HG03442 (cell line): ENCODE data around the gene ZNF580.
A peak's percentile ranks its signal among the peaks of the same experiment; 100 is the strongest.

Experiments
- ATAC-seq: cut with Tn5 transposase; IDR thresholded peaks from one replicate; pipeline ENCODE4 v1.9.1; 2021; ENCODE audit warnings: mild to moderate bottlenecking, moderate library complexity; ENCODE audit not compliant: unreplicated experiment

The ZNF580 gene

DNA sequence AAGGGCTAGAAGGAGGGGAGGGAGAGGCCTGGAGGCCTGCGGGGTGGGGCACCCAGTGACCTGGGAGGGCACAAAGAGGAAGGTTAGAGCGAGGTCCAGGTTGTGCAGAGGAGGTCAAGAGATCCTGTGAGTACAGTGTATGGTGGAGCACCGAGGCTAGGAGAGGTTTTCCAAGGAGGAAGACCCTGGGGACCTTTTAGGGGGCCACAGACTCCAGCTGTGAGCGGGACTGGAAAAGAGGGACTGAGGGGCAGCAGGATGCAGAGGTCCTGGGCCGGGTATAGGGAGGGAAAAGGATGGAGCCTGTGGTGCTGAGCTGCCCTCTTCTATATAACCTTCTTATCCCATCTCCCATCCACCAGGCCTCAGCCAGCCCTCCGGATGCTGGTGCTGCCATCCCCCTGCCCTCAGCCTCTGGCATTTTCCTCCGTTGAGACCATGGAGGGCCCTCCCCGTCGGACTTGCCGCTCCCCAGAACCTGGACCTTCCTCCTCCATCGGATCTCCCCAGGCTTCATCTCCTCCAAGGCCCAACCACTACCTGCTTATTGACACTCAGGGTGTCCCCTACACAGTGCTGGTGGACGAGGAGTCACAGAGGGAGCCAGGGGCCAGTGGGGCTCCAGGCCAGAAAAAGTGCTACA is 3.5 kb downstream of the ZNF580 start:
- ATAC-seq: no peak

DNA sequence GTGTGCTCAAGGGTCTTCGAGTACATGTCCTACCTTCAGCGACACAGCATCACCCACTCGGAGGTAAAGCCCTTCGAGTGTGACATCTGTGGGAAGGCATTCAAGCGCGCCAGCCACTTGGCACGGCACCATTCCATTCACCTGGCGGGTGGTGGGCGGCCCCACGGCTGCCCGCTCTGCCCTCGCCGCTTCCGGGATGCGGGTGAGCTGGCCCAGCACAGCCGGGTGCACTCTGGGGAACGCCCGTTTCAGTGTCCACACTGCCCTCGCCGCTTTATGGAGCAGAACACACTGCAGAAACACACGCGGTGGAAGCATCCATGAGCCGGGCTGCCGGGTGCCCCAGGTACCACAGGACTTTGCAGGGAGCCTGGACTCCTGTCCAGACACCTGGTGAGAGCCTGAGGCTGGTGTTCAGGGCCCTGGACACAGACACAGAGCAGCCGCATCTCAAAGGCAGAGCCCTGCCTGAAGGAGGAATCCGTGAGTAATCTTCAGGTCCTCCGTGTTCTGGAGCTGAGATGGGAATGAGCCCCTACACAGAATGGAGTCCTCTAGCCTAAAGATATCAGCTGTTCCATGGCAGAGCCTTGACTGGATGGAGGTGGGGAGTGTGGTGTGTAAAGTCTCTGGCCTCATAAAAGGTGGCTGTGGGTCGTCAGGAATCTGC is 4.2 kb downstream of the ZNF580 start:
- no peak for ATAC-seq

DNA sequence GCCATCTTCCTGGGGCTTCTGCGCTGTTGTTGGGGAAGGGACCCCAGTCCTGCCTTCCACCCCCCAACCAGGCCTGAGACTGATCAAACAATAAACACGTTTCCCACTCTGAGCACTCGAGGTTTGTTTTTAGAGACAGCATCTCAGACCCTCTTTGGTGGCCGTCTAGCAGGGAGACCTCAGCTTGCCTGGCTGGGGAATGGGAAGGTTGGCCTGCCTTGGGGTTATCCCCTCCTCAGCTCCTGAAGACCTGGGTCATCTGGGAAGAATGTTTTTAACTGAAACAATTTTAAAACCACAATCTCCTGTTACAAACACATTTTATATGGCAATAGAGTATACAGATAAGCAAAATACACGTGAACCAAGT is 4.7 kb downstream of the ZNF580 start:
- no peak for ATAC-seq

DNA sequence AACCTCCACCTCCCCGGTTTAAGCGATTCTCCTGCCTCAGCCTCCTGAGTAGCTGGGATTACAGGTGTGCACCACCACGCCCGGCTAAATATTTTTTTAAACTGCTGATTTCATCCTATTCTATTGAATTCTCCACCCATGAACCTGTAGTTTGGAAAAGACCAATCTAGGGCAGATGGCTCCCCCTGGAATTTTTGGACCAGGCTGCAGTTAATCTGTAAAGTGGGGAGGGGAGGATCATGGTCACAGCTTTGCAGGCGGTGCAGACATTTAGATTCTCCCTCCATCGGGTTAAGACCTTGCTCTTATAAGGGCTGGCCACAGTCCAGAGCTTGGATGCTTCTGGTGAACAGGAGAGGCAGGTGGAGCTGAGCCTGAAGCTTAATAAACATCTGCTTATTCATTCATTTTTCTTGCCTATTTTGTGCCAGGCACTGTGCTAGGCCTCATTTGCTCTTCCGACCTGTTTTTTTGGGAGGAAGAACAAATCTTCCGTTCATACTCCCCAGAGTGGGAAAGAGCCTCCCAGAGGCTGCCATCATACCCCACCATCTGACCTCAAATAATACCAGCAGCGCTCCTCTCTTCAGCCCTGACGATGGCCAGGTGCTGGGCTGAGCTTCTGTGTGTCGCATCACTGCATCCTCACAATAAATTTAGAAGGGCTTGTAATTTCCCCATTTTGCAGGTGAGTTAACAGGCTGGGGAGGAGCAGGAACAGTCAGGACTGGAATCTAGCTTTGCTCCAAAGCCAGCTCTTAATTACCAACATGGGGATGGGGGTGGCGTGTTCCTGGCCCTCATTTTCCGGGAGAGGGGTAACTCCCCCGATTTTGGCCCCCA is 6.3 kb downstream of the ZNF580 start:
- no peak for ATAC-seq

- no peak for ATAC-seq
These were observed 7.2 kb downstream of the ZNF580 start, which contains the start of gene CCDC106 for GRCh38 chr19:55647732-55648584. TSS of gene CCDC106 (plus strand) at chr19:55648212. CDS start at chr19:55649047, 835 bp downstream.

GRCh38 chr19:55648585-55649267 is 7.9 kb downstream of the ZNF580 start:
- ATAC-seq: no peak

- no peak for ATAC-seq
These were observed 8.7 kb downstream of the ZNF580 start for GRCh38 chr19:55649268-55650125.

- no peak for ATAC-seq
These were observed 9.3 kb downstream of the ZNF580 start for GRCh38 chr19:55650126-55650557.

GRCh38 chr19:55650602-55651230 is 9.9 kb downstream of the ZNF580 start:
- ATAC-seq: no peak

GRCh38 chr19:55651236-55651635 is 10.4 kb downstream of the ZNF580 start:
- ATAC-seq: no peak

DNA sequence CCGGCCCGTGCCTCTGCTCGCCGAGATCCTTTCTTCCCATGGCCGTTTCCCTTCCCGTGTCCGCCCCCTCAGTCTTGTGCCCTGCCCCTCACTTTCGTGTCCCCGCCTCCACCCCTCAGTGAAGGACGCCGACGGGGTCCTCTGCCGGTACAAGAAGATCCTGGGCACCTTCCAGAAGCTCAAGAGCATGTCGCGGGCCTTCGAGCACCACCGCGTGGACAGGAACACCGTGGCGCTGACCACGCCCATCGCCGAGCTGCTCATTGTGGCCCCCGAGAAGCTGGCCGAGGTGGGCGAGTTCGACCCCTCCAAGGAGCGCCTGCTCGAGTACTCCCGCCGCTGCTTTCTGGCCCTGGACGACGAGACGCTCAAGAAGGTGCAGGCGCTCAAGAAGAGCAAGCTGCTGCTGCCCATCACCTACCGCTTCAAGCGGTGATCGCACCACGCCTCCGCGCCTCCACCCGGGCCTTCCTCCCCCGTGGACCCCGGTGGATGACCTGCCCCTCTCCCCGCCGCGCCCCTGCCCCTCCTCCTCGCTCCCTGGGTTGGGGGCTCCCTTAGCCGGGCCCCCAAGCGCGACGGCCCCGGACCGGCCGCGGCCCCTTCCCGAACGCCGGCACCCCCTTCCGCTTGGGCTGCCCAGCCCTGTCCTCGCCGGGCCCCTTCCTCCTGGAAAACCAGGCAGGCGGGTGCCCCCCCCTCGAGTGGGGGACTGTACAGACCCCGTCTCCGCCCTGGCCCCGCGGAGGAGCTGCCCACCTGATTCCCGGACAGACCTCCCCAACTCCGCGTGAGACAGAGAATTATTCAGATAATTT is 11.7 kb downstream of the ZNF580 start:
- no peak for ATAC-seq

GRCh38 chr19:55653651-55654322 is 13.0 kb downstream of the ZNF580 start:
- ATAC-seq: peak; percentile 35

DNA sequence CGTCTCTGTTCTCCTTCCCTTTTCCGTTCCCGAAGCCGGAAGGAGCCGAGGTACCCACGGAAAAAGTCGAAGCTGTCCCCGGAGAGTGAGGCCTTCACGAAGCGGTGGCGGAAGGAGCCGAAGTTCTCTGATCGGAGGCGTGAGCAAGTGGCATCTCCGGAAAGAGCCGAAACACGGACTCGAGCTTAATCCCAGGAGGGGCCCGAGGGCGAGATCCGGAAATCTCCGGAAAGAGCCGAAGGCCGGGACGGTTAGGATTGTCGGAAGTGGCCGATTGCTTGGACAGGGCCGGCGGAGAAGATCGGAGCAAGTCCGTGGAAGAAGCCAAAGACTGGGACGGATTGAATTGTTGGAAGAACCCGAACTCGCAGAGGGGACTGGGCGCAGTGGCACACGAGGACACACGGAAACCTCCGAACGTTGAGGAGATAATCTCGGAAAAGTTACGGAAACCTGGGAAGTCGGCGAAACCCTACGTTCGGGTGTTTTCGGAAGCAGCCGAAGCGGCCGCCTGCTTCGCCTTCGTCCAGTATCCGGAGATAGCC is 13.6 kb downstream of the ZNF580 start:
- peak; percentile 51 for ATAC-seq

DNA sequence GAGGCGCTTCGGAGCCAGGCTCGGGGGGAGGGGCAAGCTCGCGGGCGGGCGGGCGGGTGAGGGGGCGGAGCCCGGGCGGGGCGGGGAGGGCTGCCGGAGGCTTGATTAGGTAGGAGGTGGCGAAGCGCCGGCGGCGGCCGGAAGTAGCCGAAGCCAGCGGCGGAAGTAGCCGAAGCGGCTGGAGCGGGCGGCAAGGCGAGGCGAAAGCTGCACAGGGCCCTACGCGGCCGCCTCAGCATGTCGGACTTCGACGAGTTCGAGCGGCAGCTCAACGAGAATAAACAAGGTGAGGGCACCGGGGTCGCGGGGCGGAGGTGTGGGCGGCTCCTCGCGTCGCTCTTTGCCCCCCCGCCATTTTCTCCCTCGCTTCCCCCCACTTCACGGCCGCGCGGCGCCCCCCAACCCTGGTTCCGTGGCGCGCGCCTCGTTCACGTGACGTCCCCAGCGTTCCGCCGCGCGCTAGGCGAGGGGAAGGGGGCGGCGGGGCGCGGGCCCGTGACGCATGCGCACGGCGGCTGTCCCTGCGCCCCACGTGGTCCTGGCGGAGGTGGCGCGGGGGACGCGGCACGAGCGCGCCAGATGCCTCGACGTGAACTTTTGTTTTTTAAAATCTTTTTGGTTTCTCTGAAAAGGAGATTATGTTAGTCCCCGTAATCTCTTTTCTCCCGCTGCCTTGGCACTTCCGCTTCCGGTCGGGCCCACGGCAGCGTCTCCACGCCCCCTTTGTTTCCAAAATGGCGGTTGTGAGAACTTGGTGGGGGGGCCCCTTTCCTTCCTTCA is 14.3 kb downstream of the ZNF580 start, which contains the start of gene U2AF2:
U2AF2 (plus strand) TSS at position 168 of the 780 bp plus-strand sequence; CDS start at position 238, 70 bp downstream.
- ATAC-seq: peak; percentile 30

DNA sequence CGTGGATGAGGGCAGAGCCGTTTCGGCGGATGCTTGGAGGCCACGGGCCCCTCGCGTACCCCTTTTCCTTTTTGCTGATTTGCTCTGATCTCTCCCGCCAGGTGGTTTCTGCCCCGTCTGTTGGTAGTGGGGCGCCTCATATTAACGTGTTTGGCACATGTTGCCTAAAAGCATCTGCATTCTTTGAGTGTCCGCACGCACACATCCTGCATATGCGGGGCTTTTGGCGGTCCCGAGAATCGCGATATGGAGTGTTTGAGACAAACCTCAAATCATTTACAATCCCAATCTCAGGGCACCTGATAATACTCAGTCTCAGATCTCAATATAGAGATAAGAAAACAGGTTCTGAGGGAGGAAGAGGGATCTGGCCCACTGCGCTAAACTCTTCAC is 14.8 kb downstream of the ZNF580 start:
- ATAC-seq: no peak

DNA sequence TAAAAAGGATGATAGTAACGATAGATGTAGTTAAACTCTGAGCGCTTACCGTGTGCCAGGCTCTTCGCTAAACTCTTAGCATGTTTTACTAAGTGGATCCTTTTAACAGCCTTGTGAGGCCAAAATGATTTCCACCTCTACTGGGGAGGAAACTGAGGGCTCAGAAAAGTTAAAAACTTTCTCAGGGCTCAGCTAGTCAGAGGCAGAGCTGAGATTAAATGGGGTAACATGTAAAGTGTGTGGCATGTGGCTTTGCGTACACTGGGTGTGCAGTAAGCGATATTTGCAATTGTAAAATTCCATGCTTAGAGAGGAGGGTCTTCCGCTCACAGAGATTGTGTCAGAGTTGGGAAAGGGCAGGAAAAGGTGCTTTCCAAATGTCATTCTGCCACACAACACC is 15.8 kb downstream of the ZNF580 start:
- no peak for ATAC-seq
